ENCODE data around the gene DIMT1. TPM values are rescaled to one million over a fixed set of nuclear protein-coding genes. Genes with fewer than 3 reads are reported as not detected.

The DIMT1 gene
- total RNA-seq, 1 donor from 2014 or later, result 20.2 TPM

DNA sequence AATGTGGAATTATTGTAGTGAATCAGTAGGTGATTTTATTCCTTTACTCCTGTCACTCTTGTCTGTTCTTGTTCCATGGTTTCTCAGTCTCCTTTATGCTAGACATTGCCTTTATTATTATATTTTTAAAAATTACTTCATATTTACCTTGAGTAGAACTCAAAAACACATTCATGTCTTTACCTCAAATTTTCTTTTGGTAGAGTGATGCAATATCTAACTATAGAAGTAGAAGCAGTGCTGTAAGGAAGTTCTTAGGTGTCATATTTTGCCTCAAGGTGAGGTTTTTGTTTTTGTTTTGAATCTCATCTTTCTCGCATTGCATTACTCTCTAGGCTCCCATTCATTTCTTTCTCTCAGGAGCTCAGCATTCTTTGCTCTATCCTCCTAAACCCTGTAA, 21.1 kb upstream of the DIMT1 start:
- TF ChIP-seq, protein P1, sequence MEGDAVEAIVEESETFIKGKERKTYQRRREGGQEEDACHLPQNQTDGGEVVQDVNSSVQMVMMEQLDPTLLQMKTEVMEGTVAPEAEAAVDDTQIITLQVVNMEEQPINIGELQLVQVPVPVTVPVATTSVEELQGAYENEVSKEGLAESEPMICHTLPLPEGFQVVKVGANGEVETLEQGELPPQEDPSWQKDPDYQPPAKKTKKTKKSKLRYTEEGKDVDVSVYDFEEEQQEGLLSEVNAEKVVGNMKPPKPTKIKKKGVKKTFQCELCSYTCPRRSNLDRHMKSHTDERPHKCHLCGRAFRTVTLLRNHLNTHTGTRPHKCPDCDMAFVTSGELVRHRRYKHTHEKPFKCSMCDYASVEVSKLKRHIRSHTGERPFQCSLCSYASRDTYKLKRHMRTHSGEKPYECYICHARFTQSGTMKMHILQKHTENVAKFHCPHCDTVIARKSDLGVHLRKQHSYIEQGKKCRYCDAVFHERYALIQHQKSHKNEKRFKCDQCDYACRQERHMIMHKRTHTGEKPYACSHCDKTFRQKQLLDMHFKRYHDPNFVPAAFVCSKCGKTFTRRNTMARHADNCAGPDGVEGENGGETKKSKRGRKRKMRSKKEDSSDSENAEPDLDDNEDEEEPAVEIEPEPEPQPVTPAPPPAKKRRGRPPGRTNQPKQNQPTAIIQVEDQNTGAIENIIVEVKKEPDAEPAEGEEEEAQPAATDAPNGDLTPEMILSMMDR (IDR thresholded peaks at IDR 0.05), result no peak
- no peaks in the 10 kb centered on the region for H3K9me3 Mint-ChIP-seq (ENCODE audit: low read depth)
- H3K4me3 Mint-ChIP-seq (ENCODE audit: unreplicated experiment), result no peak overlapping the region
- H3K36me3 Mint-ChIP-seq (ENCODE audit: low read depth), result no peaks in the 10 kb centered on the region
- H3K27me3 Mint-ChIP-seq (ENCODE audit: low read depth), result no peaks in the 10 kb centered on the region
- no peak overlapping the region for H3K27ac Mint-ChIP-seq (ENCODE audit: unreplicated experiment)
- H3K4me1 Mint-ChIP-seq (ENCODE audit: low read depth), result no peaks in the 10 kb centered on the region
- DNase-seq (ENCODE audit: low spot score), result no peak

DNA sequence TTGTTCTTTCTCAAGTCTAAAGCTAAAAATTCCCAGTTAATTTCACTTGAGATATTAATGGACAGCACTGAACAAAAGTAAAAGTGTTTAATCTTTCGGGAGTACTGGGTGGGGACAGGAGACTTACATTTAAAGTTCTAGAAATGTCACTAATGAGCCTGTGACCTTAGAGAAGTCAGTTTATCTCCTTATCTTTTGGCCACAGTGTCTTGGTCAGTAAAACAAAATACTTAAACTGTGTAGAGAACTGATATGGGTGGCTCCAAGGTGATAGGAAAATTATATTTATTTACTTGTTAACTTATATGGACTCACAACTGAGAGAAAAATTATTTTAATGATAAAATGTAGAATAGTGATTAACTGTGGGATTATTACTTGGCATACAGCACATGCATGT, 17.7 kb upstream of the DIMT1 start:
- TF ChIP-seq, protein P1 (IDR thresholded peaks at IDR 0.05), result no peak
- H3K4me1 Mint-ChIP-seq (ENCODE audit: low read depth), result no peaks in the 10 kb centered on the region
- no peak overlapping the region for H3K27ac Mint-ChIP-seq (ENCODE audit: unreplicated experiment)
- no peaks in the 10 kb centered on the region for H3K36me3 Mint-ChIP-seq (ENCODE audit: low read depth)
- H3K9me3 Mint-ChIP-seq (ENCODE audit: low read depth), result no peaks in the 10 kb centered on the region
- H3K27me3 Mint-ChIP-seq (ENCODE audit: low read depth), result no peaks in the 10 kb centered on the region
- DNase-seq (ENCODE audit: low spot score), result no peak
- no peak overlapping the region for H3K4me3 Mint-ChIP-seq (ENCODE audit: unreplicated experiment)

DNA sequence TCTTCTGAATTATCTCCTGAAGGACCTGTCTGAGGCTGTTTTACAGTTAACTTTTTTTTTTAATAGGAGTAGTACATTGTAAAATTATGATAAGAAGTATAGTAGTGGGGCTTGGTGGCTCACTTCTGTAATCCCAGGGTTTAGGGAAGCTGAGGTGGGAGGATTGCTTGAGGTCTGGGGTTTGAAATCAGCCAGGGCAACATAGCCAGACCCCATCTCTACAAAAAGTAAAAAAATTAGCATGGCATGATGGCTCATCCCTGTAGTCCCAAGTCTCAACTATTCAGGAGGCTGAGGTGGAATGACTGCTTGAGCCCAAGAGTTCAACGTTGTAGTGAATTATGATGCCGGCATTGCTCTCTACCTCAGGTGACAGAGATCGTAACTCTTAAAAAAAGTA, 15.9 kb upstream of the DIMT1 start:
- H3K9me3 Mint-ChIP-seq (ENCODE audit: low read depth), result no peaks in the 10 kb centered on the region
- H3K27me3 Mint-ChIP-seq (ENCODE audit: low read depth), result no peaks in the 10 kb centered on the region
- H3K4me3 Mint-ChIP-seq (ENCODE audit: unreplicated experiment), result no peak overlapping the region
- H3K36me3 Mint-ChIP-seq (ENCODE audit: low read depth), result no peaks in the 10 kb centered on the region
- TF ChIP-seq, protein P1 (IDR thresholded peaks at IDR 0.05), result no peak
- no peaks in the 10 kb centered on the region for H3K4me1 Mint-ChIP-seq (ENCODE audit: low read depth)
- H3K27ac Mint-ChIP-seq (ENCODE audit: unreplicated experiment), result no peak overlapping the region
- DNase-seq (ENCODE audit: low spot score), result no peak

DNA sequence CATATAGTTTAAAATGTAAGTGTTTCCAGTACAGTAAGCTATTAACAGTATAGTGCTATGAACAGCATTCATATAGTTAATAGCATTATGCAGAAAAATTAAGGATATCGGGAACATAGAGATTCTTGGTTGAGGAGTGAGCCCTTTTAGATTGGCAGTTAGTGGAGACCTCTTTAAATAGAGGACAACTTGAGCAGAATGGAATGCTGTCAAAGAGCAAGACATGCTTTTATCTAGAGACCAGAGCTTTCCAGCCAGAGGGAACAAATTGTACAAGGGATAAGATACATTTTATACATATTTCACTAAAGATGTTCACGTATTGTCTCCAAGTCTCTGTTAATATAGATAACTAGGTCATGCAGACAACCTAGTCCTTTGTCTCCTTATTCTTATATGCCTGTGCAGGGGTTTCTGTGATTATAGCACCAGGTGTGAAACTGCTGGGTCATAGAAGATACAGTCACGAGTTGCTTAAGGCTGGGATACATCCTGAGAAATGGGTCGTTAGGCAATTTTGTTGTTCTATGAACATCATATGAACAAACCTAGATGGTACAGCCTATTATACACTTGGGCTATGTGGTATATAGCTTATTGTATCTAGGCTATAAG, 14.9 kb upstream of the DIMT1 start:
- DNase-seq (ENCODE audit: low spot score), result no peak
- no peaks in the 10 kb centered on the region for H3K9me3 Mint-ChIP-seq (ENCODE audit: low read depth)
- peaks cover 10% of the 10 kb centered on the region for H3K4me1 Mint-ChIP-seq (ENCODE audit: low read depth)
- no peak overlapping the region for H3K27ac Mint-ChIP-seq (ENCODE audit: unreplicated experiment)
- TF ChIP-seq, protein P1 (IDR thresholded peaks at IDR 0.05), result no peak
- H3K27me3 Mint-ChIP-seq (ENCODE audit: low read depth), result no peaks in the 10 kb centered on the region
- H3K4me3 Mint-ChIP-seq (ENCODE audit: unreplicated experiment), result no peak overlapping the region
- no peaks in the 10 kb centered on the region for H3K36me3 Mint-ChIP-seq (ENCODE audit: low read depth)

DNA sequence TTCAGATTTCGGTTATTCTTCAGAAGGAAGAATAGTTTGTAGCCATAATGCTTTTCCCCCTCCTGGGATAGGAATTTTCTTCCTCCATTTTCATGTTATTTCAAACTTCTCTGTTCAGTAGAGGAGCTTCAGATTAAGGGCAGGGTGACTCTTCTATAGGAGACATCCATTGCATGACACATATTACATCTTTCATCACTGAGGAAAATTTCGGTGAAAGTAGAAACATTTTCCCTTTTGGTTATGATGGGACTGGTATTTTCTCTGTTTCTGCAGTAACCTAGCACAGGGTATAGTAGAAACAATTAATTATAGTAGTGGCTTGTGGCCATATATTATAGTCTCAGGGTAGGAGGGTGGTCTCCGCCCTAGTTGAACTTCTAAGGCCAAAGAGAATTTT, 10.0 kb upstream of the DIMT1 start:
- TF ChIP-seq, protein P1 (IDR thresholded peaks at IDR 0.05), result no peak
- DNase-seq (ENCODE audit: low spot score), result no peak
- no peaks in the 10 kb centered on the region for H3K9me3 Mint-ChIP-seq (ENCODE audit: low read depth)
- H3K4me1 Mint-ChIP-seq (ENCODE audit: low read depth), result peaks cover 21% of the 10 kb centered on the region
- H3K27me3 Mint-ChIP-seq (ENCODE audit: low read depth), result no peaks in the 10 kb centered on the region
- H3K27ac Mint-ChIP-seq (ENCODE audit: unreplicated experiment), result peak overlapping the region; percentile 95
- peak overlapping the region; percentile 88 for H3K4me3 Mint-ChIP-seq (ENCODE audit: unreplicated experiment)
- H3K36me3 Mint-ChIP-seq (ENCODE audit: low read depth), result no peaks in the 10 kb centered on the region

Measured in chondrocyte (in vitro differentiated cells).